ENCODE measurements around the gene LRRC1.
"Not testable (repeated sequence)": the region's sequence is repeated elsewhere in the genome, so short reads cannot be mapped to it uniquely, and the experiment has no call there.

LRRC1 gene

GRCh38 chr6:53797304-53797703 is 2.5 kb downstream of the LRRC1 start:
- Histone ChIP-seq H3K27ac (no peak overlapping the region), H3K4me3 (no peak overlapping the region), H3K9me3 (no peaks in the 10 kb centered on the region), H3K4me2 (peak overlapping the region; percentile 100; the same call in 1 of the 2 replicates), H3K4me1 (peaks cover 29% of the 10 kb centered on the region), H3K9ac (no peak overlapping the region), H3K36me3 (no peaks in the 10 kb centered on the region), H4K20me1 (peaks cover 55% of the 10 kb centered on the region), H3K27me3 (peaks cover 26% of the 10 kb centered on the region)
- no peak for TF ChIP-seq Cebpa-rat (IDR thresholded peaks at IDR 0.05)

- Histone ChIP-seq H3K9ac (no peak overlapping the region), H3K27me3 (peaks cover 26% of the 10 kb centered on the region), H3K9me3 (no peaks in the 10 kb centered on the region), H3K4me2 (no peak overlapping the region), H3K27ac (no peak overlapping the region), H3K4me1 (peaks cover 18% of the 10 kb centered on the region), H4K20me1 (peaks cover 62% of the 10 kb centered on the region), H3K36me3 (no peaks in the 10 kb centered on the region), H3K4me3 (no peak overlapping the region)
- TF ChIP-seq Cebpa-rat (IDR thresholded peaks at IDR 0.05): no peak
These were observed 4.5 kb downstream of the LRRC1 start for GRCh38 chr6:53799340-53799739.

- peaks cover 54% of the 10 kb centered on the region for H4K20me1 ChIP-seq
- peaks cover 17% of the 10 kb centered on the region for H3K27me3 ChIP-seq
- no peak overlapping the region for H3K27ac ChIP-seq
- no peaks in the 10 kb centered on the region for H3K9me3 ChIP-seq
- no peak overlapping the region for H3K4me3 ChIP-seq
- H3K4me2 ChIP-seq: no peak overlapping the region
- no peak overlapping the region for H3K9ac ChIP-seq
- TF ChIP-seq Cebpa-rat (IDR thresholded peaks at IDR 0.05): no peak
- H3K4me1 ChIP-seq: peaks cover 17% of the 10 kb centered on the region
- no peaks in the 10 kb centered on the region for H3K36me3 ChIP-seq
These were observed 6.2 kb downstream of the LRRC1 start for GRCh38 chr6:53801022-53801421.

GRCh38 chr6:53802582-53802981 is 7.8 kb downstream of the LRRC1 start:
- H3K9ac ChIP-seq: no peak overlapping the region
- H3K4me3 ChIP-seq: no peak overlapping the region
- no peaks in the 10 kb centered on the region for H3K9me3 ChIP-seq
- H3K27me3 ChIP-seq: 0 out of 2 replicates have a peak, but pooled peaks cover 1% of the 10 kb centered on the region
- TF ChIP-seq Cebpa-rat (IDR thresholded peaks at IDR 0.05): no peak
- H3K4me1 ChIP-seq: peaks cover 6% of the 10 kb centered on the region; the same call in 1 of the 2 replicates
- H3K27ac ChIP-seq: no peak overlapping the region
- no peaks in the 10 kb centered on the region for H3K36me3 ChIP-seq
- H4K20me1 ChIP-seq: peaks cover 38% of the 10 kb centered on the region
- H3K4me2 ChIP-seq: no peak overlapping the region

- H3K27ac ChIP-seq: no peak overlapping the region
- peaks cover 31% of the 10 kb centered on the region for H4K20me1 ChIP-seq
- no peaks in the 10 kb centered on the region for H3K27me3 ChIP-seq
- no peaks in the 10 kb centered on the region for H3K36me3 ChIP-seq
- H3K9ac ChIP-seq: no peak overlapping the region
- peaks cover 6% of the 10 kb centered on the region; the same call in 1 of the 2 replicates for H3K4me1 ChIP-seq
- H3K9me3 ChIP-seq: no peaks in the 10 kb centered on the region
- TF ChIP-seq Cebpa-rat (IDR thresholded peaks at IDR 0.05): no peak
- no peak overlapping the region for H3K4me2 ChIP-seq
- H3K4me3 ChIP-seq: no peak overlapping the region
These were observed 8.5 kb downstream of the LRRC1 start for GRCh38 chr6:53803081-53803860.

GRCh38 chr6:53805016-53805415 is 10.2 kb downstream of the LRRC1 start:
- no peak for TF ChIP-seq Cebpa-rat (IDR thresholded peaks at IDR 0.05)
- Histone ChIP-seq H3K9ac (no peak overlapping the region), H4K20me1 (peaks cover 14% of the 10 kb centered on the region; the same call in 1 of the 2 replicates), H3K4me1 (peaks cover 6% of the 10 kb centered on the region; the same call in 1 of the 2 replicates), H3K27me3 (no peaks in the 10 kb centered on the region), H3K27ac (no peak overlapping the region), H3K4me3 (no peak overlapping the region), H3K36me3 (no peaks in the 10 kb centered on the region), H3K9me3 (no peaks in the 10 kb centered on the region), H3K4me2 (no peak overlapping the region)

- TF ChIP-seq Cebpa-rat (IDR thresholded peaks at IDR 0.05): no peak
- Histone ChIP-seq H3K9me3 (no peaks in the 10 kb centered on the region), H3K9ac (no peak overlapping the region), H3K27ac (no peak overlapping the region), H3K4me1 (peaks cover 6% of the 10 kb centered on the region; the same call in 1 of the 2 replicates), H3K27me3 (no peaks in the 10 kb centered on the region), H3K36me3 (no peaks in the 10 kb centered on the region), H3K4me2 (no peak overlapping the region), H4K20me1 (0 out of 2 replicates have a peak, but pooled peaks cover 14% of the 10 kb centered on the region), H3K4me3 (no peak overlapping the region)
These were observed 10.9 kb downstream of the LRRC1 start for GRCh38 chr6:53805725-53806124.

- not testable (repeated sequence) for H3K4me3 ChIP-seq, H3K9ac ChIP-seq, H3K27ac ChIP-seq, H4K20me1 ChIP-seq, H3K36me3 ChIP-seq, H3K4me1 ChIP-seq, H3K27me3 ChIP-seq, H3K9me3 ChIP-seq, H3K4me2 ChIP-seq
These were observed 12.8 kb downstream of the LRRC1 start for GRCh38 chr6:53807606-53808005.

GRCh38 chr6:53808302-53808881 is 13.6 kb downstream of the LRRC1 start:
- no peak for TF ChIP-seq Cebpa-rat (IDR thresholded peaks at IDR 0.05)
- H4K20me1 ChIP-seq: no peaks in the 10 kb centered on the region
- H3K36me3 ChIP-seq: no peaks in the 10 kb centered on the region

GRCh38 chr6:53809691-53810090 is 14.9 kb downstream of the LRRC1 start:
- H3K4me2 ChIP-seq: no peak overlapping the region

More at GRCh38 chr6:53808302-53808881, 13.6 kb downstream of the LRRC1 start:
- Histone ChIP-seq H3K4me1 (peaks cover 10% of the 10 kb centered on the region), H3K4me3 (no peak overlapping the region), H3K4me2 (no peak overlapping the region), H3K27me3 (no peaks in the 10 kb centered on the region), H3K9ac (no peak overlapping the region), H3K27ac (no peak overlapping the region), H3K9me3 (no peaks in the 10 kb centered on the region)

More at GRCh38 chr6:53809691-53810090, 14.9 kb downstream of the LRRC1 start:
- Histone ChIP-seq H3K27ac (no peak overlapping the region), H3K27me3 (no peaks in the 10 kb centered on the region), H3K4me1 (peaks cover 23% of the 10 kb centered on the region), H3K9me3 (no peaks in the 10 kb centered on the region), H3K9ac (no peak overlapping the region), H3K4me3 (no peak overlapping the region), H4K20me1 (no peaks in the 10 kb centered on the region), H3K36me3 (no peaks in the 10 kb centered on the region)
- TF ChIP-seq Cebpa-rat (IDR thresholded peaks at IDR 0.05): no peak
